ENCODE measurements around the gene TRMT2A.

TRMT2A gene

GRCh38 chr22:20088263-20088648, 28.8 kb downstream of the TRMT2A start:
- TF ChIP-seq CTCF (IDR thresholded peaks at IDR 0.05; ENCODE audit: insufficient read depth, low read depth, low read length, missing control alignments): no peak
- no peak for DNase-seq (ENCODE audit: low read depth)
- no peak overlapping the region for H3K4me3 ChIP-seq (ENCODE audit: low read length)

- no peak overlapping the region for H3K4me3 ChIP-seq (ENCODE audit: low read length)
- DNase-seq (ENCODE audit: low read depth): no peak
Measured at GRCh38 chr22:20087319-20088262, 29.4 kb downstream of the TRMT2A start.

GRCh38 chr22:20086763-20087162, 30.3 kb downstream of the TRMT2A start:
- no peak overlapping the region for H3K4me3 ChIP-seq (ENCODE audit: low read length)
- TF ChIP-seq CTCF (IDR thresholded peaks at IDR 0.05; ENCODE audit: insufficient read depth, low read depth, low read length, missing control alignments): no peak
- DNase-seq (ENCODE audit: low read depth): no peak

More at GRCh38 chr22:20087319-20088262, 29.4 kb downstream of the TRMT2A start:
- no peak for TF ChIP-seq CTCF (IDR thresholded peaks at IDR 0.05; ENCODE audit: insufficient read depth, low read depth, low read length, missing control alignments)

- DNase-seq (ENCODE audit: low read depth): no peak
- no peak overlapping the region for H3K4me3 ChIP-seq (ENCODE audit: low read length)
- TF ChIP-seq CTCF (IDR thresholded peaks at IDR 0.05; ENCODE audit: insufficient read depth, low read depth, low read length, missing control alignments): no peak
Measured at GRCh38 chr22:20086101-20086599, 30.9 kb downstream of the TRMT2A start.

GRCh38 chr22:20085651-20086050, 31.4 kb downstream of the TRMT2A start:
- no peak for TF ChIP-seq CTCF (IDR thresholded peaks at IDR 0.05; ENCODE audit: insufficient read depth, low read depth, low read length, missing control alignments)
- no peak for DNase-seq (ENCODE audit: low read depth)
- H3K4me3 ChIP-seq (ENCODE audit: low read length): no peak overlapping the region

- peak; percentile 50 for TF ChIP-seq CTCF (IDR thresholded peaks at IDR 0.05; ENCODE audit: insufficient read depth, low read depth, low read length, missing control alignments)
- H3K4me3 ChIP-seq (ENCODE audit: low read length): no peak overlapping the region
- no peak for DNase-seq (ENCODE audit: low read depth)
Measured at GRCh38 chr22:20084547-20085413, 32.2 kb downstream of the TRMT2A start.
